Osteoblast (primary cell): ENCODE measurements around the gene KLRC3. TPM values are rescaled to one million over a fixed set of nuclear protein-coding genes. Genes with fewer than 3 reads are reported as not detected.
A peak's percentile ranks its signal among the peaks of the same experiment; 100 is the strongest.
"Not testable (repeated sequence)": the region's sequence is repeated elsewhere in the genome, so short reads cannot be mapped to it uniquely, and the experiment has no call there.

Experiments
- DNase-seq: peaks from one replicate; pipeline ENCODE4 v3.0.0; 2011; ENCODE audit warnings: low spot score, mixed read lengths; ENCODE audit not compliant: insufficient read length; ENCODE audit errors: missing footprints
- H2AFZ ChIP-seq: 2 replicates; pipeline ENCODE4 v1.6.0; 2011; ENCODE audit warnings: mild to moderate bottlenecking, low read length
- H3K27ac ChIP-seq: 2 replicates; pipeline ENCODE4 v1.5.1; 2011; ENCODE audit warnings: mild to moderate bottlenecking, low read depth, low read length, moderate library complexity
- H3K27me3 ChIP-seq: 2 replicates; pipeline ENCODE4 v1.6.0; 2012; ENCODE audit warnings: mild to moderate bottlenecking, control low read depth, inconsistent platforms, low read length, moderate library complexity; ENCODE audit not compliant: insufficient read depth
- H3K36me3 ChIP-seq: 2 replicates; pipeline ENCODE4 v1.5.1; 2011; ENCODE audit warnings: mild to moderate bottlenecking, low read length, control low read depth, moderate library complexity; ENCODE audit not compliant: insufficient read depth
- H3K4me1 ChIP-seq: 2 replicates; pipeline ENCODE4 v1.5.1; 2011; ENCODE audit warnings: mild to moderate bottlenecking, low read length, control low read depth, moderate library complexity; ENCODE audit not compliant: insufficient read depth
- H3K4me2 ChIP-seq: 2 replicates; pipeline ENCODE4 v1.6.0; 2011; ENCODE audit warnings: mild to moderate bottlenecking, low read length; ENCODE audit not compliant: insufficient read depth
- H3K4me3 ChIP-seq: fragments of 200-600 bp; sonication (generic); 3 replicates; pipeline ENCODE4 v1.5.1; 2012; ENCODE audit warnings: mild to moderate bottlenecking, low read length, inconsistent platforms; ENCODE audit not compliant: insufficient read depth
- H3K79me2 ChIP-seq: 2 replicates; pipeline ENCODE4 v1.6.0; 2012; ENCODE audit warnings: mild to moderate bottlenecking, low read length, control low read depth, inconsistent platforms; ENCODE audit not compliant: insufficient read depth
- H3K9me3 ChIP-seq: 2 replicates; pipeline ENCODE4 v1.5.1; 2011; ENCODE audit warnings: low read depth, low read length, control low read depth
- H4K20me1 ChIP-seq: 2 replicates; pipeline ENCODE4 v1.6.0; 2012; ENCODE audit warnings: mild to moderate bottlenecking, low read length, control low read depth; ENCODE audit not compliant: insufficient read depth
- total RNA-seq: library from RNA; depleted of rRNA; stranded (reverse); fragments of >200 nt; gene quantifications from 2 replicates; pipeline ENCODE4 v1.2.3, GENCODE V29; 2012
- TF ChIP-seq, protein P1 (sequence below): IDR thresholded peaks from 2 replicates; pipeline ENCODE4 v1.5.1; 2011; ENCODE audit warnings: mild to moderate bottlenecking, low read depth, low read length, moderate library complexity; ENCODE audit errors: extremely low read depth

Gene KLRC3
- total RNA-seq, 1 donor = 0.72 TPM

DNA sequence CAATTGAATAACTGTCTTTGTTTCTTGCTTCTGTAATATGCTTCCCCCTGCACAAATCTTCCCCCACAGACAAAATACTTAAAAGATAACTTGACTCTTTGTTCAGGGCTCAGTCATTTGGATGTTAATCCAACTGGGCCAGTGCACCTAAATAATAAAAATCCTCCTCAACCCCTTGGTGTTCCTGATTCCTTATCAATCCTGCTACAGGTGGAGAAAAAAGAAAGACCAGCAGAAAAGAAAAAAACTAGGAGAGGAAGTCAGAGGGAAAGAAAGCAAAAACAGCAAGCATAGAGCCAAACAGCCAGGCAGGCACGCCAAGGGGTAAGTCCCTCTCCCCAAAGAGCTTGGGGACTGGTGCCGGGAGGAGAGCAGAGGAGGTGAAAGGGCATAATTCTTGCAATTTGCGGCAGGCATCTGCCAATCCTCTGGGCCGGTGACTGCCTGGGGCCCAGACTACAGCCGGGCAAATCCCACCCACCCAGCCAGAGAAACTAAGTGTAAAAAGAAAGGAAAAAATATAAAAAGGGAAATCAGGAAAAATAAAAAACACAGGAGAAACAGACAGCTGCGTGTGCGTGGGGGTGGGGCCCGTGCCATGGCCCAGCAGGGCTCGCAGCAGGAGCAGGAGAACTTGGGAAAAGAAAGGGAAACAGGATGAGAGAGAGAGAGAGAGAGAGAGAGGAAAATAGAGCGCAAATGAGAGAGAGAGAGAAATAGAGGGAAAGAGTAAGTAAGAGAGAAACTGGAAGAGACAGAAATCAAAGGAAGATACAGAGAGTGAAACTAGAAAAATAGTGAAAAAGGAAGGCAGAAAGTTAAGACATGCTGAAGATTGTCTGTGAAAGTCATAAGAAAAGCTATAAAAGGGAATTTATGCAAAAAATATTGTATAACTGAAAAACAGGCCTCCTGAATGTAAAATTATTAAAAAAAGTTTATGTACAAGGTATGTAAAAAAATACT lies 51.9 kb downstream of the KLRC3 start:
- no peak overlapping the region for H3K27ac ChIP-seq
- H3K4me1 ChIP-seq = peaks cover 27% of the 10 kb centered on the region
- H3K4me2 ChIP-seq = no peak overlapping the region
- no peak overlapping the region for H3K4me3 ChIP-seq
- TF ChIP-seq, protein P1, sequence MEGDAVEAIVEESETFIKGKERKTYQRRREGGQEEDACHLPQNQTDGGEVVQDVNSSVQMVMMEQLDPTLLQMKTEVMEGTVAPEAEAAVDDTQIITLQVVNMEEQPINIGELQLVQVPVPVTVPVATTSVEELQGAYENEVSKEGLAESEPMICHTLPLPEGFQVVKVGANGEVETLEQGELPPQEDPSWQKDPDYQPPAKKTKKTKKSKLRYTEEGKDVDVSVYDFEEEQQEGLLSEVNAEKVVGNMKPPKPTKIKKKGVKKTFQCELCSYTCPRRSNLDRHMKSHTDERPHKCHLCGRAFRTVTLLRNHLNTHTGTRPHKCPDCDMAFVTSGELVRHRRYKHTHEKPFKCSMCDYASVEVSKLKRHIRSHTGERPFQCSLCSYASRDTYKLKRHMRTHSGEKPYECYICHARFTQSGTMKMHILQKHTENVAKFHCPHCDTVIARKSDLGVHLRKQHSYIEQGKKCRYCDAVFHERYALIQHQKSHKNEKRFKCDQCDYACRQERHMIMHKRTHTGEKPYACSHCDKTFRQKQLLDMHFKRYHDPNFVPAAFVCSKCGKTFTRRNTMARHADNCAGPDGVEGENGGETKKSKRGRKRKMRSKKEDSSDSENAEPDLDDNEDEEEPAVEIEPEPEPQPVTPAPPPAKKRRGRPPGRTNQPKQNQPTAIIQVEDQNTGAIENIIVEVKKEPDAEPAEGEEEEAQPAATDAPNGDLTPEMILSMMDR = no peak
- no peaks in the 10 kb centered on the region for H4K20me1 ChIP-seq
- H2AFZ ChIP-seq = peak overlapping the region; percentile 70
- DNase-seq = no peak
- no peaks in the 10 kb centered on the region for H3K9me3 ChIP-seq
- no peaks in the 10 kb centered on the region for H3K36me3 ChIP-seq
- H3K27me3 ChIP-seq = no peaks in the 10 kb centered on the region
- no peaks in the 10 kb centered on the region for H3K79me2 ChIP-seq

DNA sequence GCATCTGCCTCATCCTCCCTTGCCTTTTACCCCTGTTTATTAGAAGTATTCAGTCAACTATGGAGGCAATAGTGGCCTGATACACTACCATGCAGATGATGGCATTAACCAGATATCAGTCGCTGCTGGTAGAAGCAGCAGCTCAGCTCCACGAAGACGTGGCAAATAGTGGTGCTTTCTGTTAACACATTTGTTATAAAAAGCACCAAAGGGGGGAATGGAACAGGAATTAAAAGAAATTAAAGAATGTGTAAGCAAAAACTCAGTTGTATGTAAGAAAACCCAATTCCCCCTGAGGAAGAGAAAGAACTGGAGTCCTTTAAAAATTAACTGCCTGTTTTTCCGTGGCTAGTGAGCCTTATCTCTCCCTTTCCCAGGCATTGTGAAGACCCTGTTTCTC lies 52.7 kb downstream of the KLRC3 start:
- not testable (repeated sequence) for H3K27ac ChIP-seq, H3K79me2 ChIP-seq, H3K27me3 ChIP-seq, H3K4me2 ChIP-seq, H4K20me1 ChIP-seq, DNase-seq, H2AFZ ChIP-seq, H3K4me3 ChIP-seq, H3K9me3 ChIP-seq, H3K36me3 ChIP-seq
- H3K4me1 ChIP-seq = peaks cover 34% of the 10 kb centered on the region

DNA sequence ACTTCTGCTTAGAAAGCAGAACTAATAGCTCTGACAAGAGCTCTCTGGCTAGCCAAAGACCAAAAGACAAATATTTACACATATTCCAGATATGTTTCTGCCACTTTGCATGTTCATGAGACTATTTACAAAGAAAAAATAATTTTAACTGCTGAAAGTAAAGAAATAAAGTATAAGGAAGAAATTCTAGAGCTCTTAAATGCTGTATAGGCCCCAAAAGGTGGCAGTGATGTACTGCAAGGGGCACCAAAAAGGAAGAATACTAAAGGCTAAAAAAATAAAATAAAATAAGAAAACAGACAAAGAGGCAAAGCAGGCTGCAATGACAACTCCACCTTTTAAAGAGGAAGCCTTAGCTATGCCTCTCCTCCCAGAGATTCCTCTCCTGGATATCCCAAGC lies 53.5 kb downstream of the KLRC3 start:
- Histone ChIP-seq H3K4me3 (no peak overlapping the region), H3K36me3 (no peaks in the 10 kb centered on the region), H3K4me1 (peaks cover 40% of the 10 kb centered on the region), H3K27ac (no peak overlapping the region), H4K20me1 (no peaks in the 10 kb centered on the region), H3K9me3 (no peaks in the 10 kb centered on the region), H3K4me2 (no peak overlapping the region), H3K27me3 (no peaks in the 10 kb centered on the region), H3K79me2 (no peaks in the 10 kb centered on the region), H2AFZ (no peak overlapping the region)
- DNase-seq = peak; percentile 63
- TF ChIP-seq, protein P1 = peak; percentile 63

DNA sequence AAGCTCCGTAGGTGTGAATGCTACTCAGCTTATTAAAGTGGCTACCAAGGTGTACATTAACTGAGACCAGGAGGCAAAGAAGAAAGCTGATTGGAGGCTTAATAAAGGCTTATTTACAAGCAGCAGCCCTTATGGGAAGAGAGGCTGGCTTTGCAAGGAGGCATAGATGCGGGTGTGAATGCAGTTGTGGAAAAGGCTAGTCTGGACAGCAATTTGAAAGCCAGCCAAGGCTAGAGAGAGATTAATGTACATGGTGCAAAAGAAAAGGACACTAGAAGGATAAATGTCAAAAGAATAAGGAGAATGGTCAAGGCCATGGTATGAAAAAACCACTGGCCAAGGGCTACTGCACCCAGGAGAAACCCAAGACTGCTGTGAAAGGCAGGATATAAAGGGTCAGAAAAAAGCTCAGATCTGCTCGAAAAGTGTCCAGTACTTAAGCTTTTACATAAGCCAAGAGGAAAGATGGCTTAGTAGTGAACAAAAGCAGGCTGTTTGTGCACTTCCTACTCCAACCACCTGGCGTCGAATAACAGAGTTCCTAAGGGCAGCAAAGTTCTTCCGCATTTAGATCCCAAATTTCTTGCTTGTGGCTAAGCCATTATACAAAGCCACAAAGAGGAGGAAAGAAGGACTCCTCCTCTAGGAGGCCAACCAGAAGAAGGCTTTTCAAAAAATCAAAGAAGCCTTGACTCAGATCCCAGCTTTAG lies 54.5 kb downstream of the KLRC3 start:
- peak overlapping the region; percentile 77 for H3K4me3 ChIP-seq
- peak overlapping the region; percentile 93 for H3K4me2 ChIP-seq
- H4K20me1 ChIP-seq = no peaks in the 10 kb centered on the region
- no peak for DNase-seq
- H3K79me2 ChIP-seq = no peaks in the 10 kb centered on the region
- peaks cover 50% of the 10 kb centered on the region for H3K4me1 ChIP-seq
- no peaks in the 10 kb centered on the region for H3K27me3 ChIP-seq
- H3K9me3 ChIP-seq = no peaks in the 10 kb centered on the region
- TF ChIP-seq, protein P1 = peak; percentile 21
- H3K36me3 ChIP-seq = no peaks in the 10 kb centered on the region
- H3K27ac ChIP-seq = peak overlapping the region; percentile 55
- H2AFZ ChIP-seq = peak overlapping the region; percentile 99
